OCI-LY7 (cell line): Measurements from ENCODE around the gene RHBDD3.

ENCODE experiments used
- CTCF ChIP-seq: fragments of 200-600 bp; sonication (generic); conservative IDR thresholded peaks from 2 replicates; pipeline ENCODE4 v1.5.1; 2014; ENCODE audit warnings: mild to moderate bottlenecking, antibody characterized with exemption, low read length, moderate library complexity, mixed read lengths
- EZH2phosphoT487 ChIP-seq: fragments of 200-600 bp; sonication (generic); IDR thresholded peaks from 2 replicates; pipeline ENCODE4 v1.6.1; 2018; ENCODE audit warnings: low read depth, borderline replicate concordance, mild to moderate bottlenecking, mixed run types, antibody characterized with exemption, low read length, moderate library complexity, mixed read lengths

GRCh38 chr22:29244785-29245625 is 22.8 kb downstream of the RHBDD3 start:
- TF ChIP-seq CTCF = no peak
- no peak for TF ChIP-seq EZH2phosphoT487
